ENCODE results near the gene ADH1A. TPM values are rescaled to one million over a fixed set of nuclear protein-coding genes. Genes with fewer than 3 reads are reported as not detected.

The ADH1A gene
- polyA plus RNA-seq, 1 of the 3 experiments (the other 2 are of a cell fraction): not detected

DNA sequence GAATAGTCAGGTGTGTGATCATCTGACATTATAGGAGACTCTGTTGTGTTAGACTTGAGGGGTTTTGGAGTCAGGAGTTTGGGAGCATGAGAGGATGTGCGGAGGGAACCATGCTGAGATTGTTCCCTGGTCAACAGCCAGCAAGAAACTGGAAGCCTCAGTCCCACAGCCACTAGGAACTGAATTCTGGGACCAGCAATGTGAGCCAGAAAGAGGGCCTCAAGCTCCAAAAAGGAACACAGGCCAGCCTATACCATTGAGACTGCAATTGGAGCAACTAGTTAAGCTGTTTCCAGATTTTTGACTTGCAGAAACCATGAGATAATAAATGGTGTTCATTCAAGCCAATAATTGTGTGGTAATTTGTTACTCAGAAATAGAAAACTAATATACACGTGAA lies 39.1 kb upstream of the ADH1A start:
- WGBS (ENCODE audit: low lambda C conversion rate): 8% methylated on average over 2 of the region's 2 CpGs

DNA sequence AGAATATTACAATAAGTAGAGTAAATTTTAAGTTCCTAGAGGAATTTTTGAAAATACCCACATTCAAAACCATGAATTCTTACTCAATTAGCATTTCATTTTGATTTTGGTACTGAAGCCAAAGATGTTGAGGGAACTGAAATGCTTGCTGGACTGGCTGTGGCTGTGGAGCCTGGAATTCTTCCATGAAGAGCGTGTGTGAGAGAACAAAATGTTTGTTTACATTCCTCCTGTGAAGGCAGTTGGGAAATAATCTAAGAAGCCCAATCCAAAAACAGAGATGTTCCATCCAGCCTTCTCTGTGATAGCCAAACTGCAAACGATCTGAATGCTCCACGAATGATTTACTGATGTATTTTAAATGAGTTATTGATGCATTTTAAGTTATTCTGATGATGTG lies 34.2 kb upstream of the ADH1A start:
- Histone ChIP-seq H3K36me3 (replicated peaks in 1 of 2; ENCODE audit: control insufficient read depth in 1 of 2, insufficient read depth in 2 of 2, low read length in 1 of 2) (no peaks in the 10 kb centered on the region), H3F3A (replicated peaks; ENCODE audit: insufficient read depth) (no peaks in the 10 kb centered on the region), H4K20me1 (ENCODE audit: insufficient read depth) (no peaks in the 10 kb centered on the region), H3K9ac (no peak overlapping the region), H3K4me1 (ENCODE audit: control insufficient read depth in 1 of 2, insufficient read depth in 2 of 2, low read depth in 1 of 2, low read length in 1 of 2) (no peaks in the 10 kb centered on the region), H3K27me3 (ENCODE audit: insufficient read depth) (no peaks in the 10 kb centered on the region), H3K4me2 (no peak overlapping the region), H3K4me3 (ENCODE audit: low read depth in 2 of 2, low read length in 1 of 2) (no peak overlapping the region), H2AFZ (ENCODE audit: low read depth) (no peak overlapping the region), H3K9me3 (no peaks in the 10 kb centered on the region), H3K9me2 (no peaks in the 10 kb centered on the region), H3K79me2 (ENCODE audit: insufficient read depth) (no peaks in the 10 kb centered on the region), H3K27ac (ENCODE audit: low read depth in 2 of 2, low read length in 1 of 2) (no peak overlapping the region)
- TF ChIP-seq GABPA (IDR thresholded peaks at IDR 0.05; ENCODE audit: low read depth): no peak
- no peak for TF ChIP-seq ELF1 (IDR thresholded peaks at IDR 0.05)
- TF ChIP-seq, protein P1, sequence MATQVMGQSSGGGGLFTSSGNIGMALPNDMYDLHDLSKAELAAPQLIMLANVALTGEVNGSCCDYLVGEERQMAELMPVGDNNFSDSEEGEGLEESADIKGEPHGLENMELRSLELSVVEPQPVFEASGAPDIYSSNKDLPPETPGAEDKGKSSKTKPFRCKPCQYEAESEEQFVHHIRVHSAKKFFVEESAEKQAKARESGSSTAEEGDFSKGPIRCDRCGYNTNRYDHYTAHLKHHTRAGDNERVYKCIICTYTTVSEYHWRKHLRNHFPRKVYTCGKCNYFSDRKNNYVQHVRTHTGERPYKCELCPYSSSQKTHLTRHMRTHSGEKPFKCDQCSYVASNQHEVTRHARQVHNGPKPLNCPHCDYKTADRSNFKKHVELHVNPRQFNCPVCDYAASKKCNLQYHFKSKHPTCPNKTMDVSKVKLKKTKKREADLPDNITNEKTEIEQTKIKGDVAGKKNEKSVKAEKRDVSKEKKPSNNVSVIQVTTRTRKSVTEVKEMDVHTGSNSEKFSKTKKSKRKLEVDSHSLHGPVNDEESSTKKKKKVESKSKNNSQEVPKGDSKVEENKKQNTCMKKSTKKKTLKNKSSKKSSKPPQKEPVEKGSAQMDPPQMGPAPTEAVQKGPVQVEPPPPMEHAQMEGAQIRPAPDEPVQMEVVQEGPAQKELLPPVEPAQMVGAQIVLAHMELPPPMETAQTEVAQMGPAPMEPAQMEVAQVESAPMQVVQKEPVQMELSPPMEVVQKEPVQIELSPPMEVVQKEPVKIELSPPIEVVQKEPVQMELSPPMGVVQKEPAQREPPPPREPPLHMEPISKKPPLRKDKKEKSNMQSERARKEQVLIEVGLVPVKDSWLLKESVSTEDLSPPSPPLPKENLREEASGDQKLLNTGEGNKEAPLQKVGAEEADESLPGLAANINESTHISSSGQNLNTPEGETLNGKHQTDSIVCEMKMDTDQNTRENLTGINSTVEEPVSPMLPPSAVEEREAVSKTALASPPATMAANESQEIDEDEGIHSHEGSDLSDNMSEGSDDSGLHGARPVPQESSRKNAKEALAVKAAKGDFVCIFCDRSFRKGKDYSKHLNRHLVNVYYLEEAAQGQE (IDR thresholded peaks at IDR 0.05; ENCODE audit: low read depth, low read length): no peak
- no peak for TF ChIP-seq MEF2A (IDR thresholded peaks at IDR 0.05; ENCODE audit: borderline replicate concordance, low read depth)
- TF ChIP-seq JUND (IDR thresholded peaks at IDR 0.05): no peak
- no peak for TF ChIP-seq CHD2 (IDR thresholded peaks at IDR 0.05; ENCODE audit: low read length, partially characterized antibody)
- TF ChIP-seq, protein P2, sequence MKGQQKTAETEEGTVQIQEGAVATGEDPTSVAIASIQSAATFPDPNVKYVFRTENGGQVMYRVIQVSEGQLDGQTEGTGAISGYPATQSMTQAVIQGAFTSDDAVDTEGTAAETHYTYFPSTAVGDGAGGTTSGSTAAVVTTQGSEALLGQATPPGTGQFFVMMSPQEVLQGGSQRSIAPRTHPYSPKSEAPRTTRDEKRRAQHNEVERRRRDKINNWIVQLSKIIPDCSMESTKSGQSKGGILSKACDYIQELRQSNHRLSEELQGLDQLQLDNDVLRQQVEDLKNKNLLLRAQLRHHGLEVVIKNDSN (IDR thresholded peaks at IDR 0.05; ENCODE audit: borderline replicate concordance, low read depth): no peak
- TF ChIP-seq TEAD4 (IDR thresholded peaks at IDR 0.05; ENCODE audit: borderline replicate concordance, insufficient read depth): no peak
- TF ChIP-seq POLR2AphosphoS5 (IDR thresholded peaks at IDR 0.05; ENCODE audit: low read depth, low read length): no peak
- no peak for TF ChIP-seq RCOR1 (IDR thresholded peaks at IDR 0.05; ENCODE audit: low read length)
- no peak for TF ChIP-seq SMC3 (IDR thresholded peaks at IDR 0.05; ENCODE audit: low read depth, low read length)
- no peak for TF ChIP-seq RXRA (IDR thresholded peaks at IDR 0.05; ENCODE audit: borderline replicate concordance, low read depth)
- no peak for TF ChIP-seq NFIC (IDR thresholded peaks at IDR 0.05; ENCODE audit: borderline replicate concordance)
- TF ChIP-seq, protein P3, sequence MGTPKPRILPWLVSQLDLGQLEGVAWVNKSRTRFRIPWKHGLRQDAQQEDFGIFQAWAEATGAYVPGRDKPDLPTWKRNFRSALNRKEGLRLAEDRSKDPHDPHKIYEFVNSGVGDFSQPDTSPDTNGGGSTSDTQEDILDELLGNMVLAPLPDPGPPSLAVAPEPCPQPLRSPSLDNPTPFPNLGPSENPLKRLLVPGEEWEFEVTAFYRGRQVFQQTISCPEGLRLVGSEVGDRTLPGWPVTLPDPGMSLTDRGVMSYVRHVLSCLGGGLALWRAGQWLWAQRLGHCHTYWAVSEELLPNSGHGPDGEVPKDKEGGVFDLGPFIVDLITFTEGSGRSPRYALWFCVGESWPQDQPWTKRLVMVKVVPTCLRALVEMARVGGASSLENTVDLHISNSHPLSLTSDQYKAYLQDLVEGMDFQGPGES (IDR thresholded peaks at IDR 0.05; ENCODE audit: low read depth, low read length): no peak
- TF ChIP-seq, protein P4, sequence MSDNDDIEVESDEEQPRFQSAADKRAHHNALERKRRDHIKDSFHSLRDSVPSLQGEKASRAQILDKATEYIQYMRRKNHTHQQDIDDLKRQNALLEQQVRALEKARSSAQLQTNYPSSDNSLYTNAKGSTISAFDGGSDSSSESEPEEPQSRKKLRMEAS (IDR thresholded peaks at IDR 0.05; ENCODE audit: low read depth): no peak
- 4% methylated on average over 3 of the region's 3 CpGs for WGBS (ENCODE audit: low lambda C conversion rate)
- ChIA-PET POLR2A (no interaction called here), CTCF (no interaction called here)
- DNase-seq: no peak

More for the DNA sequence above, 39.1 kb upstream of the ADH1A start:
- H2AFZ ChIP-seq (ENCODE audit: low read depth): no peak overlapping the region
- H3K36me3 ChIP-seq (replicated peaks in 1 of 2; ENCODE audit: control insufficient read depth in 1 of 2, insufficient read depth in 2 of 2, low read length in 1 of 2): no peaks in the 10 kb centered on the region
- H3K4me2 ChIP-seq: no peak overlapping the region
- TF ChIP-seq POLR2AphosphoS5 (IDR thresholded peaks at IDR 0.05; ENCODE audit: low read depth, low read length) (no peak), FOXJ3 (CRISPR knock-in tag; IDR thresholded peaks at IDR 0.05) (no peak), SIN3A (IDR thresholded peaks at IDR 0.05; ENCODE audit: borderline replicate concordance, low read depth, low read length) (no peak), RAD21 (IDR thresholded peaks at IDR 0.05; ENCODE audit: low read length) (no peak), MEF2A (IDR thresholded peaks at IDR 0.05; ENCODE audit: borderline replicate concordance, low read depth) (no peak), JUND (IDR thresholded peaks at IDR 0.05) (no peak), GABPA (IDR thresholded peaks at IDR 0.05; ENCODE audit: low read depth) (no peak)
- TF ChIP-seq, protein P5, sequence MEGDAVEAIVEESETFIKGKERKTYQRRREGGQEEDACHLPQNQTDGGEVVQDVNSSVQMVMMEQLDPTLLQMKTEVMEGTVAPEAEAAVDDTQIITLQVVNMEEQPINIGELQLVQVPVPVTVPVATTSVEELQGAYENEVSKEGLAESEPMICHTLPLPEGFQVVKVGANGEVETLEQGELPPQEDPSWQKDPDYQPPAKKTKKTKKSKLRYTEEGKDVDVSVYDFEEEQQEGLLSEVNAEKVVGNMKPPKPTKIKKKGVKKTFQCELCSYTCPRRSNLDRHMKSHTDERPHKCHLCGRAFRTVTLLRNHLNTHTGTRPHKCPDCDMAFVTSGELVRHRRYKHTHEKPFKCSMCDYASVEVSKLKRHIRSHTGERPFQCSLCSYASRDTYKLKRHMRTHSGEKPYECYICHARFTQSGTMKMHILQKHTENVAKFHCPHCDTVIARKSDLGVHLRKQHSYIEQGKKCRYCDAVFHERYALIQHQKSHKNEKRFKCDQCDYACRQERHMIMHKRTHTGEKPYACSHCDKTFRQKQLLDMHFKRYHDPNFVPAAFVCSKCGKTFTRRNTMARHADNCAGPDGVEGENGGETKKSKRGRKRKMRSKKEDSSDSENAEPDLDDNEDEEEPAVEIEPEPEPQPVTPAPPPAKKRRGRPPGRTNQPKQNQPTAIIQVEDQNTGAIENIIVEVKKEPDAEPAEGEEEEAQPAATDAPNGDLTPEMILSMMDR (IDR thresholded peaks at IDR 0.05): no peak
- TF ChIP-seq, protein P6, sequence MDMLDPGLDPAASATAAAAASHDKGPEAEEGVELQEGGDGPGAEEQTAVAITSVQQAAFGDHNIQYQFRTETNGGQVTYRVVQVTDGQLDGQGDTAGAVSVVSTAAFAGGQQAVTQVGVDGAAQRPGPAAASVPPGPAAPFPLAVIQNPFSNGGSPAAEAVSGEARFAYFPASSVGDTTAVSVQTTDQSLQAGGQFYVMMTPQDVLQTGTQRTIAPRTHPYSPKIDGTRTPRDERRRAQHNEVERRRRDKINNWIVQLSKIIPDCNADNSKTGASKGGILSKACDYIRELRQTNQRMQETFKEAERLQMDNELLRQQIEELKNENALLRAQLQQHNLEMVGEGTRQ (IDR thresholded peaks at IDR 0.05; ENCODE audit: borderline replicate concordance, low read depth, low read length): no peak
- no peak overlapping the region for H3K9ac ChIP-seq
- no peak for DNase-seq
- ChIA-PET CTCF (no interaction called here), POLR2A (no interaction called here)
- H4K20me1 ChIP-seq (ENCODE audit: insufficient read depth): no peaks in the 10 kb centered on the region
- no peaks in the 10 kb centered on the region for H3K9me2 ChIP-seq
- no peaks in the 10 kb centered on the region for H3K27me3 ChIP-seq (ENCODE audit: insufficient read depth)
- H3K79me2 ChIP-seq (ENCODE audit: insufficient read depth): no peaks in the 10 kb centered on the region
- H3K4me3 ChIP-seq (ENCODE audit: low read depth in 2 of 2, low read length in 1 of 2): no peak overlapping the region
- H3K4me1 ChIP-seq (ENCODE audit: control insufficient read depth in 1 of 2, insufficient read depth in 2 of 2, low read depth in 1 of 2, low read length in 1 of 2): no peaks in the 10 kb centered on the region
- H3K27ac ChIP-seq (ENCODE audit: low read depth in 2 of 2, low read length in 1 of 2): no peak overlapping the region
- H3K9me3 ChIP-seq: no peaks in the 10 kb centered on the region
- no peaks in the 10 kb centered on the region for H3F3A ChIP-seq (replicated peaks; ENCODE audit: insufficient read depth)
